Nephron progenitor cell (in vitro differentiated cells): ENCODE results near the gene NEDD1.

ENCODE experiments used
- DNase-seq: peaks from one replicate; pipeline ENCODE4 v3.0.0; 2021
- H3K27ac Mint-ChIP-seq: 2 replicates; pipeline ENCODE4 v1.8.0; 2021; ENCODE audit warnings: mild to moderate bottlenecking, moderate library complexity, mixed read lengths
- H3K27me3 Mint-ChIP-seq: 2 replicates; pipeline ENCODE4 v1.8.0; 2021; ENCODE audit warnings: mild to moderate bottlenecking, low read depth, mixed read lengths; ENCODE audit not compliant: poor library complexity
- H3K36me3 Mint-ChIP-seq: 2 replicates; pipeline ENCODE4 v1.8.0; 2021; ENCODE audit warnings: low read depth, mixed read lengths
- H3K4me1 Mint-ChIP-seq: 2 replicates; pipeline ENCODE4 v1.8.0; 2021; ENCODE audit warnings: mixed read lengths
- H3K4me3 Mint-ChIP-seq: 2 replicates; pipeline ENCODE4 v1.8.0; 2021; ENCODE audit warnings: mild to moderate bottlenecking, moderate library complexity, mixed read lengths
- H3K9me3 Mint-ChIP-seq: 2 replicates; pipeline ENCODE4 v1.8.0; 2021; ENCODE audit warnings: mild to moderate bottlenecking, moderate library complexity, mixed read lengths
- CTCF ChIP-seq: fragments of 200-600 bp; sonication (generic); IDR thresholded peaks from 2 replicates; pipeline ENCODE4 v1.5.0; 2021; ENCODE audit warnings: antibody characterized with exemption

The NEDD1 gene, protein sequence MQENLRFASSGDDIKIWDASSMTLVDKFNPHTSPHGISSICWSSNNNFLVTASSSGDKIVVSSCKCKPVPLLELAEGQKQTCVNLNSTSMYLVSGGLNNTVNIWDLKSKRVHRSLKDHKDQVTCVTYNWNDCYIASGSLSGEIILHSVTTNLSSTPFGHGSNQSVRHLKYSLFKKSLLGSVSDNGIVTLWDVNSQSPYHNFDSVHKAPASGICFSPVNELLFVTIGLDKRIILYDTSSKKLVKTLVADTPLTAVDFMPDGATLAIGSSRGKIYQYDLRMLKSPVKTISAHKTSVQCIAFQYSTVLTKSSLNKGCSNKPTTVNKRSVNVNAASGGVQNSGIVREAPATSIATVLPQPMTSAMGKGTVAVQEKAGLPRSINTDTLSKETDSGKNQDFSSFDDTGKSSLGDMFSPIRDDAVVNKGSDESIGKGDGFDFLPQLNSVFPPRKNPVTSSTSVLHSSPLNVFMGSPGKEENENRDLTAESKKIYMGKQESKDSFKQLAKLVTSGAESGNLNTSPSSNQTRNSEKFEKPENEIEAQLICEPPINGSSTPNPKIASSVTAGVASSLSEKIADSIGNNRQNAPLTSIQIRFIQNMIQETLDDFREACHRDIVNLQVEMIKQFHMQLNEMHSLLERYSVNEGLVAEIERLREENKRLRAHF

DNA sequence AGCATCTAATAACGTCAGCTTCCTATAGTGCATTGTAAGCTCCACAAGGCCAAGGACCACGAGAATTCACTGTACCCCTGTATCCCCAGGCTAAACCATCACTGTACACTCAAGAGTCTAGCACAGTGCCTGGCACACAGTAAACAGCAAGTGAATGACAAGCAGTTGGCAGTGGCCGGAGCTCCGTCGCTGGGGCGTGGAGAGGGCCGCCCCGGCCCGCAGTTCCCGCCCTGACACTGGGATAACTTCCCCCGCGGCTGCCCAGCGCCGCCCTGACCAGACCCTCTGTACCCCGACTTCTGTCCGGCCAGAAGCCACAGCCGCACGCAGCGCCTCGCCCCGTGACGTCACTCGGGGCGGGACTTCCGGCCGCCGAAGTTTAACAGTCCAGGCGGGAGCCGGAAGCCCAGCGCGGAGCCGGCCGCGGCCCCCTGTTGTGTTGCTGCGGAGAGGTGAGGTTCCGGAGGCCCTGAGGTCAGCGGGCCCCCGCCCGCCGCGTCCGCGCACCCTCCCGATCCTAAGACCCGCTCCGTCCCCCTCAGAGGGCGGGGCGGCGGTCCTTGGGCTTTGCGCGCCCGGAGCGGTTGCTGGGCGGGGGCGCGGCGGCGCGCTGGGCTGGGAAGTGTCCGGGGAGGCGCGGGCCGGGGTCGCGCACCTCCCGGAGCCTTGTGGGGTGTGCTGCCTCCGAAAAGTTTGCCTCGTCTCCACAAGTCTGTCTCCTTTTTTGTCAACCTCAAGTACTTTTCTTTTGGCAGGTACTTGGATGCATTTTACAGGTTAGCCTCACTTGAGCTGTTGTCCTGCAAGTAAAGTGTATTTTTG is at the start of gene NEDD1:
Gene NEDD1 (plus strand): TSS at position 409 of the 822 bp plus-strand sequence. CDS start 2,503 bp downstream, outside the sequence.
- TF ChIP-seq CTCF: no peak
- H3K9me3 Mint-ChIP-seq: peaks cover 4% of the 10 kb centered on the region
- H3K27me3 Mint-ChIP-seq: peaks cover 2% of the 10 kb centered on the region
- peak; percentile 94 for DNase-seq
- peak within 1 kb of the TSS; percentile 97 for H3K27ac Mint-ChIP-seq
- H3K4me3 Mint-ChIP-seq: peak within 1 kb of the TSS; percentile 93
- H3K36me3 Mint-ChIP-seq: peaks cover 5% of the 10 kb centered on the region
- H3K4me1 Mint-ChIP-seq: peaks cover 49% of the 10 kb centered on the region

DNA sequence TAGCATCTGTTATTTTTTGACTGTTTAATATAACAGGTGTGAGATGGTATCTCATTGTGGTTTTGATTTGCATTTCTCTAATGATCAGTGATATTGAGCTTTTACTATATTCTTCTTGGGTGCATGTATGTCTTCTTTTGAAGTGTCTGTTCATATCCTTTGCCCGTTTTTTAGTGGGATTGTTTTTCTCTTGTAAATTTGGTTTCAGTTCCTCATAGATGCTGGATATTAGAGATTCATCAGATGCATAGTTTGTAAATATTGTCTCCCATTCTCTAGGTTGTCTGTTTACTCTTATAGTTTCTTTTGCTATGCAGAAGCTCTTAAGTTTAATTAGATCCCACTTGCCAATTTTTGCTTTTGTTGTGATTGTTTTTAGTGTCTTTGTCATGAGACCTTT is 48.9 kb upstream of the NEDD1 start:
- Mint-ChIP-seq H3K4me1 (peaks cover 16% of the 10 kb centered on the region), H3K36me3 (peaks cover 11% of the 10 kb centered on the region), H3K9me3 (peaks cover 35% of the 10 kb centered on the region), H3K27ac (no peak overlapping the region), H3K4me3 (no peak overlapping the region), H3K27me3 (no peaks in the 10 kb centered on the region)
- DNase-seq: no peak
- no peak for TF ChIP-seq CTCF

- Mint-ChIP-seq H3K27ac (no peak overlapping the region), H3K9me3 (peaks cover 18% of the 10 kb centered on the region), H3K4me3 (no peak overlapping the region), H3K4me1 (peaks cover 10% of the 10 kb centered on the region), H3K36me3 (peaks cover 6% of the 10 kb centered on the region), H3K27me3 (no peaks in the 10 kb centered on the region)
- no peak for DNase-seq
- TF ChIP-seq CTCF: no peak
Measured at GRCh38 chr12:96861656-96862055, 45.4 kb upstream of the NEDD1 start.

DNA sequence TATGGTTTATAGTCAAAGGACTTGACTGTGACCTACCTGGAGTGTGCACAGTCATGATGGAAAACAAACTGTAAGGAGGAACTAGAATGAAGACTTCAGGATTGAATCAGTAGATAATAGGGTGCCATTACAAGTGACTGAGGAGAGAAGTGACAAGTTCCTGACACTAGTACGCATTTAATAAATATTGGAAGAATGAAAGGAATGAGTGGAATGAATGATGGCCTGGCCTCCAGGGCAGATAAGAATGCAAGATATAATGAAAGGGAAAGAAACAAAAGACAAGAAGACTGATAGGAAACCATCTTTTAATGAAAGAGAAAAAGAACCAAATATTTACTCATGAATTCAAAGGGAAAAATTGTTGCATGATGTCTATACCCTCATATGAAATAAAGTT is 44.7 kb upstream of the NEDD1 start:
- no peak for TF ChIP-seq CTCF
- Mint-ChIP-seq H3K4me1 (peaks cover 8% of the 10 kb centered on the region), H3K27ac (no peak overlapping the region), H3K36me3 (peaks cover 4% of the 10 kb centered on the region), H3K9me3 (peaks cover 12% of the 10 kb centered on the region), H3K4me3 (no peak overlapping the region), H3K27me3 (no peaks in the 10 kb centered on the region)
- no peak for DNase-seq

GRCh38 chr12:96864335-96864734 is 42.7 kb upstream of the NEDD1 start:
- Mint-ChIP-seq H3K27me3 (no peaks in the 10 kb centered on the region), H3K36me3 (no peaks in the 10 kb centered on the region), H3K27ac (no peak overlapping the region), H3K9me3 (no peaks in the 10 kb centered on the region), H3K4me1 (peaks cover 8% of the 10 kb centered on the region), H3K4me3 (no peak overlapping the region)
- no peak for DNase-seq
- TF ChIP-seq CTCF: no peak
